Transverse colon (tissue), 4 donors: ENCODE measurements around the gene SEMA3A.

Experiments
- POLR2A ChIP-seq: fragments of 450-650 bp; IDR thresholded peaks from one replicate; pipeline ENCODE4 v1.6.1; 2016; ENCODE audit warnings: antibody characterized with exemption, mild to moderate bottlenecking, moderate library complexity
- POLR2AphosphoS5 ChIP-seq, 3 donors: sonication (generic); formaldehyde crosslinking; IDR thresholded peaks; one replicate each; pipeline ENCODE4 v1.6.1; 2016; ENCODE audit warnings: antibody characterized with exemption in 3 of 3
- TF ChIP-seq, protein P1 (sequence below), 5 experiments: fragments of 200-600 bp in 3 of 5; fragments of 450-650 bp in 2 of 5; sonication (generic) in 3 of 5; IDR thresholded peaks; 1 replicate in 2 of 5; 2 replicates in 3 of 5; pipeline ENCODE4 v1.5.1; 2016 to 2017; ENCODE audit warnings: antibody characterized with exemption in 5 of 5, inconsistent platforms in 3 of 5, mild to moderate bottlenecking in 2 of 5, moderate library complexity in 1 of 5

DNA sequence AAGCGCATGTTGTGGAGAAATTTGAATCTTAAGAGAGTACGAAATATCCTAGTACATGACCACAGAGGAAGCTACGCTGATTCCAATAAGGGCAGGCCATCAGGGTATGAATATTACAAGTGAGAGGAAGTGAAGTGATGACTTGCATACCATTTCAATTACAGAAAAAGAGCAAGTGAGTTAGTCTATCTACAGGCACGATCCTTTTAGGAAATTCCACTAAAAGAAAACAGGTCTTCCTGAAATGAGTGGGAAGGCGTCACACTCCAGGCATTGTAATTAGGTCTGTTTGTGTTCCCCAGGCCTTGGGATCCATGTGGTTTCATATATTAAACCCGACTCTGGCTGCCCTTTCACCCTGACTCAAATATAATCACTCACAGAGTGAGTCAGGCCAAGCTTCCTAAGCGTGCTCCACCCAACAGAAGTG lies 152.5 kb downstream of the SEMA3A start:
- TF ChIP-seq, protein P1, sequence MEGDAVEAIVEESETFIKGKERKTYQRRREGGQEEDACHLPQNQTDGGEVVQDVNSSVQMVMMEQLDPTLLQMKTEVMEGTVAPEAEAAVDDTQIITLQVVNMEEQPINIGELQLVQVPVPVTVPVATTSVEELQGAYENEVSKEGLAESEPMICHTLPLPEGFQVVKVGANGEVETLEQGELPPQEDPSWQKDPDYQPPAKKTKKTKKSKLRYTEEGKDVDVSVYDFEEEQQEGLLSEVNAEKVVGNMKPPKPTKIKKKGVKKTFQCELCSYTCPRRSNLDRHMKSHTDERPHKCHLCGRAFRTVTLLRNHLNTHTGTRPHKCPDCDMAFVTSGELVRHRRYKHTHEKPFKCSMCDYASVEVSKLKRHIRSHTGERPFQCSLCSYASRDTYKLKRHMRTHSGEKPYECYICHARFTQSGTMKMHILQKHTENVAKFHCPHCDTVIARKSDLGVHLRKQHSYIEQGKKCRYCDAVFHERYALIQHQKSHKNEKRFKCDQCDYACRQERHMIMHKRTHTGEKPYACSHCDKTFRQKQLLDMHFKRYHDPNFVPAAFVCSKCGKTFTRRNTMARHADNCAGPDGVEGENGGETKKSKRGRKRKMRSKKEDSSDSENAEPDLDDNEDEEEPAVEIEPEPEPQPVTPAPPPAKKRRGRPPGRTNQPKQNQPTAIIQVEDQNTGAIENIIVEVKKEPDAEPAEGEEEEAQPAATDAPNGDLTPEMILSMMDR (IDR thresholded peaks at IDR 0.05), result no peak
- TF ChIP-seq POLR2A (no peak), POLR2AphosphoS5 (IDR thresholded peaks at IDR 0.05) (no peak)
